SK-N-MC (cell line): ENCODE measurements around the gene CELF2.

Experiments used
- DNase-seq: peaks from one replicate; pipeline ENCODE4 v3.0.0-alpha.2; 2011; ENCODE audit warnings: low read depth, low spot score
- H3K27ac ChIP-seq: fragments of 200-600 bp; sonication (generic); 2 replicates; pipeline ENCODE4 v1.5.1; 2016; ENCODE audit warnings: mixed run types
- H3K36me3 ChIP-seq: fragments of 200-600 bp; sonication (generic); 2 replicates; pipeline ENCODE4 v1.6.1; 2017; ENCODE audit warnings: antibody characterized with exemption, low read length, mixed read lengths; ENCODE audit not compliant: insufficient read depth
- H3K4me3 ChIP-seq: fragments of 200-600 bp; sonication (generic); 2 replicates; pipeline ENCODE4 v1.5.1; 2016
- H3K9ac ChIP-seq: fragments of 200-600 bp; sonication (generic); 2 replicates; pipeline ENCODE4 v1.8.0; 2017; ENCODE audit warnings: mixed run types, mixed read lengths; ENCODE audit not compliant: insufficient read length
- H3K9me3 ChIP-seq: fragments of 200-600 bp; sonication (generic); 2 replicates; pipeline ENCODE4 v1.6.1; 2017; ENCODE audit warnings: low read depth, mild to moderate bottlenecking, antibody characterized with exemption, low read length, moderate library complexity, mixed read lengths
- EZH2 ChIP-seq: fragments of 200-600 bp; sonication (generic); IDR thresholded peaks from one replicate; pipeline ENCODE4 v1.6.1; 2017; ENCODE audit warnings: antibody characterized with exemption
- FOXP2 ChIP-seq: optimal IDR thresholded peaks from 2 replicates; pipeline ENCODE3; 2011; ENCODE audit warnings: mild to moderate bottlenecking, moderate library complexity; ENCODE audit not compliant: insufficient read depth; ENCODE audit errors: extremely low read length, control extremely low read depth
- POLR2AphosphoS5 ChIP-seq: IDR thresholded peaks from 2 replicates; pipeline ENCODE4 v1.6.1; 2012; ENCODE audit warnings: mild to moderate bottlenecking, low read depth, low read length, borderline replicate concordance

CELF2 gene

GRCh38 chr10:11189582-11190376 is 172.1 kb downstream of the CELF2 start:
- H3K36me3 ChIP-seq = no peaks in the 10 kb centered on the region
- no peak overlapping the region for H3K9ac ChIP-seq
- H3K27ac ChIP-seq = no peak overlapping the region
- no peaks in the 10 kb centered on the region for H3K9me3 ChIP-seq
- DNase-seq = no peak
- TF ChIP-seq POLR2AphosphoS5 (no peak), EZH2 (no peak), FOXP2 (no peak)
- no peak overlapping the region for H3K4me3 ChIP-seq

DNA sequence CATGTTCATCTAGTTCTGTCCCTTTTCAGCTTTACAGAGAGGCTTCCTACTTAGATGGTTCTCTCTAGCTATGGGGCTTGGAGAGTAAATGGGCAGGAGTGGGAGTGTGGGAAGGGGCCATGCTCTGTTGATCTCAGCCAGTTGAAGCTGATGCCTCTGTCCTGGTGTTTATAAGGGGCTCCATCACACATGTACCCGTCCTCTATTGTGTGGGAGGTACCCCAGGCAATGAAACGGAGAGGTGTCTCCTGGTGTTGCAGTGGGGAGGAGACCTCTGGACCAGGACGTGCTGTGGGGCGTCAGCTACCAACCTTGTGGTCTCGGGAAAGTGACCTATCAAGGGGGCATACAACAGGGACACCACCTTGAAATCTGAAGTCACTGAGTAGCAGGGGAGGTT is 173.5 kb downstream of the CELF2 start:
- H3K9ac ChIP-seq = no peak overlapping the region
- H3K9me3 ChIP-seq = no peaks in the 10 kb centered on the region
- no peak overlapping the region for H3K27ac ChIP-seq
- TF ChIP-seq EZH2 = no peak
- TF ChIP-seq POLR2AphosphoS5 = no peak
- TF ChIP-seq FOXP2 = no peak
- DNase-seq = no peak
- H3K4me3 ChIP-seq = no peak overlapping the region
- no peaks in the 10 kb centered on the region for H3K36me3 ChIP-seq

GRCh38 chr10:11191678-11192077 is 174.0 kb downstream of the CELF2 start:
- H3K9ac ChIP-seq = no peak overlapping the region
- H3K27ac ChIP-seq = no peak overlapping the region

DNA sequence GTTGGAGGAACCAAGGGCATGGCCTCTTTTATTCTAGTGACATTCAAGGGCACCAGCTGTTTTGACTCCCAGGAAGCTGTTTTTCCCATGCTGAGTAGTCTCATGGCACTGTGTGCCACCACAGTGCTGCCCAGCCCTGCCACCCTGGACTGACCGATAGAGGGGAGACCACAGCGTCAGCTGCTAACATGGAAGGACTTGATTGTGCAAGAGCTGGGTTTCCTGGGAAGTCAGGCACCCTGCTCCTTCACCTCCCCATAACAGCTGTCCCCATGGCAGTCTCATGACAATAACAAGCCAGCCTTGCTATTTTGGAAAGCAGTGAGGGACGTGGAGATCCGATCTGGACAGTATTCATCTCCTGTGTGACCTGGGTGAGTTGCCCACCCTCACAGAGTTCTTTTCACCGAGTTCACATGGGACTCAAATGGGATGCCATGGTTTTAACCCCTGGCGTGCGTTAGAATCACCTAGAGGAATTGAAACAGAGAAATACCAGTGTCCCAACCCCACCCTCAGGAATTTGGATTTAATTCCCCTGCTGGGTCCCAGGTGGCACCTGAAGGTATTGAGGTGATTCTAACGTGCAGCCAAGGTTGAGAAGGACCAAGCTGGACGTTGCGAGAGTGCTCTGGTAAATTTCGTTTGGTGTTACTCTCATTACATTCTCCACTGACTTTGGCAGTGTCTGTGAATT is 174.8 kb downstream of the CELF2 start:
- Histone ChIP-seq H3K9me3 (no peaks in the 10 kb centered on the region), H3K9ac (no peak overlapping the region), H3K36me3 (no peaks in the 10 kb centered on the region), H3K4me3 (no peak overlapping the region), H3K27ac (no peak overlapping the region)
- no peak for DNase-seq
- TF ChIP-seq EZH2 = no peak
- TF ChIP-seq FOXP2 = no peak
- no peak for TF ChIP-seq POLR2AphosphoS5

More at GRCh38 chr10:11191678-11192077, 174.0 kb downstream of the CELF2 start:
- no peak for DNase-seq
- Histone ChIP-seq H3K36me3 (no peaks in the 10 kb centered on the region), H3K9me3 (no peaks in the 10 kb centered on the region), H3K4me3 (no peak overlapping the region)
- TF ChIP-seq EZH2 (no peak), POLR2AphosphoS5 (no peak), FOXP2 (no peak)

GRCh38 chr10:11193001-11193551 is 175.4 kb downstream of the CELF2 start:
- no peak overlapping the region for H3K27ac ChIP-seq
- TF ChIP-seq FOXP2 (no peak), POLR2AphosphoS5 (no peak), EZH2 (no peak)
- H3K36me3 ChIP-seq = no peaks in the 10 kb centered on the region
- H3K9ac ChIP-seq = no peak overlapping the region
- no peak for DNase-seq
- H3K9me3 ChIP-seq = no peaks in the 10 kb centered on the region
- no peak overlapping the region for H3K4me3 ChIP-seq

DNA sequence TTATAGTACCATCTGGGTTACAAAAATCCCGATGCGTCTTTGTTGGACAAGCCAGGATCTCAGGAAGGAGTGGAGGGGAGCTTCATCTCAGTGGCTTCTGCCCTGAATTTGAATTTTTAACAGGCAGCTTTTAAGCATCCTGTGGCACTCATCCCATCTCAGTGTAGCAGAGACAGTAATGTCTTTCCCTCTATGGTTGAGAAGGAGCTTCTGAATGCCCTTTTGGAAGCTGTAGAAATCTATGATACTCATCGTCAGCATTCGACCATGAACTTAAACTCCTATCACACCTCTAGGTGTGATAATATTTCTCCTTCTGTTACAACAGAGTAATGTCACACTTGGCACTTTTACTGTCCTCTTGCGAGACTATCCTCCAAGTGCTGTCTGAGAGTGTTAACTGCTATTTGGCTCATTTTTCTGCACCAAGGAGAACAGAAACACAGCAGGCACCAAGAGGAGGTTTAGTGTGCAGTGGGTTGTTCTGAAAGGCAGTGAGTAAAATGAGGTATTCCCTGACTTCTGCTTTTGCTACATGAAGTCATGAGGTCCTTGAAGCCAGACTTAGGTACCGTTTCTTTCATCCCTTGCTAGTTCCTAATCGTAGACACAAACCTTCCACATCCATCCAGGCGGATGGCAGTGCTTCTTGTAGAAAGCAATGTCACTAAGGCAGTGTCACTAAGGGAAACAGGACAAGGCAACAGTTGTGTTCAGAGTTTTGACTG is 177.4 kb downstream of the CELF2 start:
- Histone ChIP-seq H3K9me3 (no peaks in the 10 kb centered on the region), H3K36me3 (no peaks in the 10 kb centered on the region), H3K27ac (no peak overlapping the region), H3K4me3 (no peak overlapping the region), H3K9ac (no peak overlapping the region)
- DNase-seq = no peak
- TF ChIP-seq FOXP2 (no peak), EZH2 (no peak), POLR2AphosphoS5 (no peak)

- Histone ChIP-seq H3K36me3 (no peaks in the 10 kb centered on the region), H3K4me3 (no peak overlapping the region), H3K9me3 (no peaks in the 10 kb centered on the region), H3K9ac (no peak overlapping the region), H3K27ac (no peak overlapping the region)
- DNase-seq = no peak
- TF ChIP-seq EZH2 (no peak), FOXP2 (no peak), POLR2AphosphoS5 (no peak)
These were observed 178.0 kb downstream of the CELF2 start for GRCh38 chr10:11195623-11196022.

DNA sequence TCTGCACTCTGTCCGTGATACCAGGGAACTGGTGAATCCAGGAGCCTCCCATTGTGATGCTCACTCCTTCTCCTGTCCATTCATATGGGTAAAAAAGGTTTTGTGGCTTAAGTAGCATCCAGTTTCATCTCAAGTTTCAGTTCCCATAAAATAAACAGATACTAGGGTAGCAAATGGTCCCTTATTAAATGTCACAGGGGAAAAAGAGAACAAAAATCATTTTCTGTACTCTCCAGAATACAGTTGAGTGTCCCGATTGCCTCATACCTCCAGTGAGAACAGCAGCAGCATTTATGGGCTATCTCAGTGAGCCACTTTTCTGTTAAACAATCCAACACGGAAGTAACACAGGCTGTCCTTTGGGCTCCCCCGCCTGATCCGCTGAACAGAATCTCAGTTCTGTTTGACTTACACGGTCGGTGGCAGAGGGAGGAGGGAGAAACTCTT is 179.6 kb downstream of the CELF2 start:
- Histone ChIP-seq H3K9me3 (no peaks in the 10 kb centered on the region), H3K36me3 (no peaks in the 10 kb centered on the region), H3K9ac (no peak overlapping the region), H3K4me3 (no peak overlapping the region), H3K27ac (no peak overlapping the region)
- TF ChIP-seq FOXP2 (no peak), POLR2AphosphoS5 (no peak), EZH2 (no peak)
- DNase-seq = no peak
